Heart left ventricle (tissue), 13 donors: Measurements from ENCODE around the gene GPC3.

ENCODE experiments used
- CTCF ChIP-seq, 12 donors: fragments of 200-600 bp; sonication (generic) in 4 of 12; IDR thresholded peaks; one replicate each; pipeline versions ENCODE4 v1.5.0 to v1.8.0; 2018 to 2022; ENCODE audit warnings: antibody characterized with exemption in 12 of 12, mild to moderate bottlenecking in 5 of 12
- POLR2A ChIP-seq, 2 donors: fragments of 450-650 bp; IDR thresholded peaks; one replicate each; pipeline ENCODE4 v1.6.1; 2017; ENCODE audit warnings: antibody characterized with exemption in 2 of 2, mild to moderate bottlenecking in 2 of 2, moderate library complexity in 2 of 2
- donor health status: ischemic (EF 13 %, LVEDD 7.1; RV severe dilation, severe dysfunction).
- donor health status: DM: no; HTN: yes; CAD: no.
- donor health status: DM: no; HTN: no; CAD: no.
- donor health status: ischemic (EF 25% LVEDD 6.9; RV normal size, moderate dysfunction).
- donor health status: ischemic (EF 25% LVEDD 5.7; RV mildly dilated, moderate dysfunction).
- donor health status: ischemic (EF 35%, LVEDD 5.7; RV mildly dilated, moderate dysfunction).
- donor health status: nonischemic (EF 11% LVEDD 7.7; RV severe dilation, severe dysfunction).
- donor health status: DM: yes; HTN: yes; CAD: no.
- donor health status: PGD.
- donor health status: ischemic (EF 29% LVEDD 5.4; RV normal size, mild dysfunction).
- donor health status: nonischemic (EF 23%, LVEDD 6.1; RV moderate dilation, normal function).

DNA sequence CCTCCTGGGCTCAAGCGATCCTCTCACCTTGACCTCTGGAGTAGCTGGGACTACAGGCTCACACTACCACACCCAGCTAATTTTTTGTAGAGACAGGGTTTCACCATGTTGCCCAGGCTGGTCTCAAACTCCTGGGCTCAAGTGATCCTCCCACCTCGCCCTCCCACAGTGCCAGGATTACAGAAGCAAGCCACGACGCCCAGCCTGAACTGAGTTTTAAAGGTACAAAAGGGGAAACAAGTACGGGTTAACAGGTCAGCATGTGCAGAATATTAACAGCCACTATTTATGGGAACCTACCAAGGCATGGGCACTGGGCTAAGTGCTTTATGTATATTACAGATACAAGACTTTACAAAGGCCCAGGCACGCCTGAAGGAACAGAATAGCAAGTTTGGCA is 405.8 kb downstream of the GPC3 start:
- TF ChIP-seq CTCF (IDR thresholded peaks at IDR 0.05) (no peak), POLR2A (IDR thresholded peaks at IDR 0.05) (no peak)
